Sciatic nerve (tissue), 2 donors: ENCODE results near the gene UVRAG. TPM values are rescaled to one million over a fixed set of nuclear protein-coding genes. Genes with fewer than 3 reads are reported as not detected.
A peak's percentile ranks its signal among the peaks of the same experiment; 100 is the strongest.

Experiments used
- ATAC-seq: fragments of 200-7000 bp; cut with Tn5 transposase; one replicate; pipeline ENCODE4 v1.9.1; 2020; ENCODE audit warnings: mild to moderate bottlenecking, moderate library complexity
- DNase-seq: peaks from one replicate; pipeline ENCODE4 v3.0.0-alpha.2; 2020; ENCODE audit warnings: low spot score
- intact Hi-C: fragments of 100-400 bp; cut with DNase I; formaldehyde crosslinking; loops from one replicate; pipeline ENCODE4 v1.14.2; 2022
- total RNA-seq: library from RNA; stranded (reverse); fragmentation: NEBNext Ultra II Directional; extraction: Animal tissue kit (Norgen Biotek cat#: 25700); gene quantifications from one replicate; pipeline ENCODE4 v1.2.1, GENCODE V29; 2021
- donor health status: DM: no; HTN: no; CAD: no.
- donor health status: DM: no; HTN: no; CAD: no.

The UVRAG gene
- total RNA-seq, 1 donor from 2014 or later: 39.2 TPM

DNA sequence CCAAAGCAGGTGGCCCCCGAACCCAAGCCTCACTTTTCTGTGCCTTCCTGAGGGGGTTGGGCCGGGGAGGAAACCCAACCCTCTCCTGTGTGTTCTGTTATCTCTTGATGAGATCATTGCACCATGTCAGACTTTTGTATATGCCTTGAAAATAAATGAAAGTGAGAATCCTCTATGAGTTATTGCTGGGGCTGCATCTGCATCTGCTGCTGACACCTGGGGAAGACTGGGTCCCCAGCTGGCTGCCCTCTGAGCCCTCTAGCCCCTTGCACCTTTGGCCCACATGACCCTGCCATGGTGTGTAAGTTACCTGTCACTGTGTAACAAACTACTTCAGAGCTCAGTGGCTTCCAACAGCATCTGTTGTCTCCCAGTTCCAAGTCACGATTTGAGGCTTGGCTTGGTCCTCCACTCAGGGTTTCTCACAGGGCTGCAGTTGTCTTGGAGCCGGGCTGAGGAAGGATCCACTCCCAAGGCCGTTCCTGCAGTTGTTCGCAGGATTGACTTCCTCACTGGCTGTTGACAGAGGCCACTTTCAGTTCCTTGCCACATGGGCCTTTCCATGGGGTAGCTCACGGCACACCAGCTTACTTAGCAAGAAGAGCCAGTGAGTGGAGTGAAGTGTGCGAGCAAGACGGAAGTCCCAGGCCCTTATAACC, 13.5 kb upstream of the UVRAG start:
- intact Hi-C loops: loop anchor here (10.0 kb wide), 1 partner anchor 63 kb away; no protein-coding TSS in a partner anchor
- ATAC-seq (peak; percentile 49), DNase-seq (no peak)

GRCh38 chr11:75802021-75802912, 12.7 kb upstream of the UVRAG start:
- DNase-seq: no peak
- ATAC-seq: peak; percentile 18
- intact Hi-C loops: loop anchor here (10.0 kb wide), 1 partner anchor 63 kb away; no protein-coding TSS in a partner anchor

DNA sequence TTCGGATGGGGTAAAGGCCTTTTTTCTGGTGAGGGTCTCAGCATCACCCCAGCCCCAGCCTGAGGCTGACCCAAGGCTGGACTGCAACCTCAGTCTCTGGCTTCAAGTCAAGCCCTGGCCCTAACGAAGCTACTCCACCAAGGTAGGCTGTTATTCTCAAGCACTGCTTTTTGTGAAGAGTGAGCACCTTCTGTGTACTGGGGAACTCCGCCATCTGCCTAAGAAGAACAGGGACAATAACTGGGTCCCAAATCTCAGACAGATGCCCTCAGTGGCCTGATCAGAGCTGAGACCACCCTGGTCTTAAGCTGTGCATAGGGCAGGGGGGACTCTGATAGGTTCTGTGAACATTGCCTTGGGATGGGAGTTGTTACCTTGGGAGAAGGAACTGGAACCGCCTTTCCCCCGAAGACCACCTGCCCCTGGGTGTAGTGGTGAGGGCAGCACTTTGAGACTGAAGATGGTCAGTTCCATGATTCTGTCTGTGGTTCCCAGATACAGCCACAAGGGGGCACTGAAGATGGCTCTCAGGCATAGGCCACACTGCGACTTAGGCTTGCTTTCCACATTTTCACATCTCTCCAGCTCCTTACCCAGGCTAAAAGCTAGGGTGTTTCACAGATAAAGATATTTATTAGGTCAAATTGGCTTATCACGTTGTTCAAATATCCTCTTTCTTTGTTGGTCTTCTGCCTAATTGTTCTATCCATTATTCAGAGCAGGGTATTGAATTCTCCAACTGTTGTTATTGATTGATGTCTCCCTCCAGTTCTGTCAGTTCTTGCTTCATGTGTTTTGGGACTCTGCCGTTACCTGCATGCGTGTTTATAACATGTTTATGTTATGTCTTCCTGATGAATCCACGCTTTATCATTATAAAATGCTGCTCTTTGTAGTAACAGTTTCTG, 11.8 kb upstream of the UVRAG start:
- intact Hi-C loops: loop anchor here (10.0 kb wide), 1 partner anchor 62 kb away; no protein-coding TSS in a partner anchor
- ATAC-seq (peak; percentile 87), DNase-seq (peak; percentile 88)

DNA sequence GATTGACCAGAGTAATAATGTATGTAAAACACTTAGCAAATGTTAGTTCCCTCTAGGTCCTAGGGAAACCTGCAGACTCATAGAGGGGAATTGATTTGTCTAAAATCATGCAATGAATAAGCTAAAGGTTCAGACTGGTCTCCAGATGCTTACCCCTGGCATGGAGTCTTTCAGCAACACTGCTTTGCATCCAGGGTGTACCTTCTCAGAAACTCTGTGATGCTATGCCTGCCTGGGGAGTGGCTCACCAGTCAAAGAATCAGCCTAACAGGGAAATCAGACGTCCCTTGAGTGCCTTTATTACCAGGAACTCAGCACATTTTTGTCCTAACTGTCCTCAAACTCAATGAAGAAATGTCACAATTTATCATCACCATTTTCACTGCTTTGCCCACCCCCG, 5.9 kb upstream of the UVRAG start:
- intact Hi-C loops: loop anchor here (10.0 kb wide), 1 partner anchor 56 kb away; no protein-coding TSS in a partner anchor
- DNase-seq: no peak
- ATAC-seq: no peak

GRCh38 chr11:75809991-75810390, 5.0 kb upstream of the UVRAG start:
- ATAC-seq (no peak), DNase-seq (no peak)
- intact Hi-C loops: loop anchor here (10.0 kb wide), 1 partner anchor 55 kb away; no protein-coding TSS in a partner anchor

DNA sequence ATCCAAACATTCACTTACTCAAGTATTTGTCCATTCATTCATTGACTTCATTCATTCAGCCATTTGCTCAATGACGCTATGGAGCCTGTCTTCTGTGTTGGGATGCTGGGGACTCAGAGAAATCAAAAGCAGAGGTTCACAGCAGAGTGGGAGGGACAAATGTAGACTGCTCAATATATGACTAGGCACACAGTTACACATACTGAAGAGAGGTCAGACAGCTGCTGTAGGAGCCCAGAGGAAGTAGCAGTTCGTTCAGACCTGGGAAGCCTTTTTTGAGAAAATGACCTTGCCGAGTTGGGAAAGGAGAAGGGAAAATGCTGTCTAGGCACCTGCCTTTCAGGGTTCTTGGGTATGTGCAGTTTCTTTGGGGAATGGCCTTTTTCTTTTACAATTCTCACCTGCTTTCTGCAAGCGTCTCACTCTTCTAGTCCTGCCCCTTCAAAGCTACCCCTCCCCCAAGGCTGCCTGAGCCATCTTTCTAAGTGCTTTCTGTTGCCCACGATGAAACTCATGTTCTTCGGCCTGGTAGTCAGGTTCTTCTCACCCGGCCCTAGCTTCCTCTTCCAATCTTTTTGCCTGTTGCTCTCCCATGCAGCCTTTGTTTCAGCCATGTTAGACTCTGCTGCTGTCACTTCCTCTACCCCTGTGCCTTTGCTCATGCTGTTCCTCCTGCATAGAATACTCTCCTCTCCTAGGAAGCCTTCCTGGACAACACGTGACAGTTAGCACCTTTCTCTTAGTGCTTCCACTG, 4.2 kb upstream of the UVRAG start:
- intact Hi-C loops: no loop called here
- ATAC-seq (no peak), DNase-seq (no peak)

DNA sequence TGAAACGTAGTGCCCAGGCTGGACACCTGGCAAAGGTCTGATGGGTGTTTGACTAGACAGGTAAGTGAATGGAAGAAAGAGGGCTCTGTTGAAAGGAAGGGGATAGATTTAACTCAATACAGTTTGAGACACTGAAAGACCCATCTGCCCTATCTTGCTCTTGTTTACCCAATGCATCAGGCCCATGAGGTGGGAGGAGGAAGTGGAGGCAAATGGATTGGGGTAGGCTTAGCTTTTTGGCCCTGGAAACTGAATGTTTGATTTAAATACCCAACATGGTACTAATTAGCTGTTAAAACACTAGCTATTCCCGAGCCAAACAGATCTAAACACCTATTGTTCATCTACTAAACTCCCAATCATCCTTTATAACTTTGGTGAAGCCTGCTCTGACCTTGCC, 3.5 kb upstream of the UVRAG start:
- no peak for DNase-seq
- intact Hi-C loops: no loop called here
- ATAC-seq: no peak

GRCh38 chr11:75812542-75813040, 2.4 kb upstream of the UVRAG start:
- ATAC-seq (no peak), DNase-seq (no peak)
- intact Hi-C loops: no loop called here

GRCh38 chr11:75813124-75813523, 1.9 kb upstream of the UVRAG start:
- DNase-seq (no peak), ATAC-seq (no peak)
- intact Hi-C loops: no loop called here

DNA sequence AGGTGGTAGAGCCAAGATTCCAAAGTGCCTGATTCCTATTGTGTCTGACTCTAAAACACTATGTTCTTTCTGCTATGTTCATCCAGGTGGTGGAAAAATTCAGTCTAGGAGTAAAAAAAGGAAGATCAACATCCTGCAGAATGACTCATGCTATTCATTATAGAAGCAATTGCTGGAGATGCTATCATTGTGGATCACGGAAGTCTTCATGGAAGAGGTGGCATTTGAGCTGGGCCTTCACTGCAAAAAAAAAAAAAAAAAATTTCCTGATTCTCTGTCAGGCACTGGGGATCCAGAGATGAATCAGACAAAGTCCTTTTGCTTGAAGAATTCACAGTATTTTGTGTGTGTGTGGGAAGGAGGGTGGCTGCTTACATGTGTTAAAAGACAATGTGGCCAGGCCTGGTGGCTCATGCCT, 1.4 kb upstream of the UVRAG start:
- intact Hi-C loops: no loop called here
- DNase-seq (no peak), ATAC-seq (no peak)

DNA sequence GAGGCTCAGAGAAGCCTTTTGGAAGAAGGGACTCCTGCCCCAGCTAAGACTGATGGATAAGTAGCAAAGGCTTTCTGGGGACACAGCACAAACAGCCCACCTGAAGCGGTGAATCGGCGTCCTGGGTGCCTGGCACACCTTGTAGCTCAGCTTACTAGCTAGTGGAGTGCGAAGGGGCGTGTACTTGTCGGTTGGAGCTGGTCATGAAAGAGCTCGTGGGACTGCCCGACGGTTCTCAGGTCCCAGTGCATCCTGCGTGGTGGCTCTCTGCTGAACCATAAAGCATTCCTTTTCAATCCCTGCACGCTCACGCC, 690 bp upstream of the UVRAG start:
- ATAC-seq (peak; percentile 54), DNase-seq (no peak)
- intact Hi-C loops: no loop called here

DNA sequence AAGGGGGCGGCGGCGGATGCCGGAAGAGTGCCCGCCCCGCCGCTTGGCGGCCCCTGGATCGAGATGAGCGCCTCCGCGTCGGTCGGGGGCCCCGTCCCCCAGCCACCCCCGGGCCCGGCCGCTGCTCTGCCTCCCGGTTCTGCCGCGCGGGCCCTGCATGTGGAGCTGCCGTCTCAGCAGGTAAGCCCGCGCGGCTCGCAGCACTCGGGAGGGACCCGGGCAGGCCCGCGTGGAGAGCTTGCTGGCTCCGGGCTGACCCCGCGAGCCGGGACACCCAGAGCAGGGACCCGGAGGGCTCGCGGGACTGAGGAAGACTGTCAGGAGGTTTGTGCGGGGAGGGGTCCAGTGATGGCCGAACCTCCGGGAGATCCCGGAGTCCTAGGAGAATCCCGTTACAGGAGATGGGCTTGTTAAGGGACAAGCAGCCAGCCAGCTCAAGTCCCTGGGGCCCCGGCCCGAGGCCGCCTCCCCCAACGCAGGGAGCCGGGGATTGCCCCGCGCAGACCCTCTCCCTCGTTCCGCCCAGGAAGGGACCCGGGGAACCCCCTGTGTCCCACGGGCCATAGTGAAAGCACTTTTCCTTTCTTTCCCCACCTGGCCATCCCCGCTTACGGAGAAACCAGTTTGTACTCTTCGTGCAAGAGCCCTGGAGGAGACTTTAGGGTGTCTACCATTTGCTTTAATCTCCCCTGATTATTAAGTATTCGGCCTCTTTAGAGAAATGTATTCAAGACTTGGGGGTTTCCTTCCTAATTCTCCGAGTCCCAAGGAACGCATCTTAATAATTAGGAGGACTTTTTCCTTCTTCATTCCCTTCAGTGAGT, 547 bp downstream of the UVRAG start:
- DNase-seq (peak; percentile 73), ATAC-seq (no peak)
- intact Hi-C loops: no loop called here

GRCh38 chr11:75816561-75817239, 1.7 kb downstream of the UVRAG start:
- intact Hi-C loops: no loop called here

GRCh38 chr11:75820645-75821044, 5.6 kb downstream of the UVRAG start:
- ATAC-seq (no peak), DNase-seq (no peak)
- intact Hi-C loops: no loop called here

More at GRCh38 chr11:75816561-75817239, 1.7 kb downstream of the UVRAG start:
- ATAC-seq: no peak
- no peak for DNase-seq

DNA sequence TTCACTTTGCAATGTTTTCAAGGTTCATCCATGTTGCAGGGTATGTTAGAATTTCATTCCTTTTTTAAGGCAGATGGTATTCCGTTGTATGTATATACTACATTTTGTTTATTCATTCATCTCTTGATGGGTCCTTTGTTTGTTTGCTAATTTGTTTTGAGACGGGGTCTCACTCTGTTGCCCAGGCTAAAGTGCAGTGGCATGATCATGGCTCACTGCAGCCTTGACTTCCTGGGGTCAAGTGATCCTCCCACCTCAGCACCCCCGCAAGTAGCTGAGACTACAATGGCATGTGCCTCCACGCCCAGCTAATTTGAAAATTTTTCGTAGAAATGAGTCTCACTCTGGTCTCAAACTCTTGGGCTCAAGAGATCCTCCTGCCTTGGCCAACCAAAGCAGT, 6.2 kb downstream of the UVRAG start:
- ATAC-seq: no peak
- intact Hi-C loops: no loop called here
- no peak for DNase-seq

DNA sequence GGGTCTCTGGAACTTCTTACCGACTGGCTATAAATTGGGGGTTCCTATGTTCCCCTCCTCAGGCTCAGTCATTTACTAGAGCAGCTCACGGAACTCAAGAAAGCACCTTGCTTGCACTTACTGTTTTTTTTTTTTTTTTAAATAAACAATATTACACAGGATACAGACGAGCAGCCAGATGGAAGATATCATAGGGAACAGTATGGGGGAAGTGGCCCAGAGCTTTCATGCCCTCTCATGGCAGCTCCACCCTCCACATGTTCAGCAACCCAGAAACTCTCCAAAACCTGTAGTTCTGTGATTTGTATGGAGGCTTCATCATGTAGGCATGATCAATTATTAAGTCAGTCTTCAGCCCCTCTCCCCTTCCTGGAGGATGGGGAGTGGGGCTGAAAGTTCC, 7.5 kb downstream of the UVRAG start:
- ATAC-seq (no peak), DNase-seq (no peak)
- intact Hi-C loops: no loop called here

- ATAC-seq (no peak), DNase-seq (no peak)
- intact Hi-C loops: no loop called here
Observed at GRCh38 chr11:75823415-75823814, 8.4 kb downstream of the UVRAG start.
